GM23338 (cell line): ENCODE results near the gene LRRC3C. TPM values are rescaled to one million over a fixed set of nuclear protein-coding genes. Genes with fewer than 3 reads are reported as not detected.

Experiments used
- ATAC-seq: fragments of 200-7000 bp; cut with Tn5 transposase; 3 replicates; pipeline ENCODE4 v1.9.1; 2020
- DNase-seq: peaks from one replicate; pipeline ENCODE4 v3.0.0-alpha.2; 2015; ENCODE audit warnings: low spot score
- H2AFZ ChIP-seq: fragments of 200-600 bp; sonication (generic); 2 replicates; pipeline ENCODE4 v1.8.0; 2016; ENCODE audit warnings: antibody characterized with exemption, mild to moderate bottlenecking, moderate library complexity
- H3F3A ChIP-seq: fragments of 200-600 bp; sonication (generic); replicated peaks from 2 replicates; pipeline ENCODE4 v1.8.0; 2017; ENCODE audit warnings: antibody characterized with exemption, mixed run types, low read depth
- H3K27ac ChIP-seq: fragments of 200-600 bp; sonication (generic); 2 replicates; pipeline ENCODE4 v1.6.1; 2016; ENCODE audit warnings: low read depth
- H3K27me3 ChIP-seq: fragments of 200-600 bp; sonication (generic); 2 replicates; pipeline ENCODE4 v1.8.0; 2016; ENCODE audit warnings: mild to moderate bottlenecking, mixed run types, moderate library complexity; ENCODE audit not compliant: insufficient read depth
- H3K36me3 ChIP-seq: fragments of 200-600 bp; sonication (generic); 2 replicates; pipeline ENCODE4 v1.8.0; 2016; ENCODE audit warnings: mild to moderate bottlenecking; ENCODE audit not compliant: insufficient read depth
- H3K4me1 ChIP-seq: fragments of 200-600 bp; sonication (generic); 2 replicates; pipeline ENCODE4 v1.8.0; 2016; ENCODE audit warnings: mild to moderate bottlenecking, moderate library complexity; ENCODE audit not compliant: insufficient read depth
- H3K4me2 ChIP-seq: fragments of 200-600 bp; sonication (generic); 2 replicates; pipeline ENCODE4 v1.7.1; 2017; ENCODE audit warnings: mixed run types
- H3K4me3 ChIP-seq: fragments of 200-600 bp; sonication (generic); 2 replicates; pipeline ENCODE4 v1.6.1; 2016; ENCODE audit warnings: mixed run types
- H3K79me2 ChIP-seq: fragments of 200-600 bp; sonication (generic); replicated peaks from 2 replicates; pipeline ENCODE4 v1.8.0; 2017; ENCODE audit warnings: mild to moderate bottlenecking; ENCODE audit not compliant: insufficient read depth
- H3K9me2 ChIP-seq: fragments of 200-600 bp; sonication (generic); 2 replicates; pipeline ENCODE4 v1.8.0; 2017; ENCODE audit not compliant: insufficient read depth
- H4K20me1 ChIP-seq: fragments of 200-600 bp; sonication (generic); replicated peaks from 2 replicates; pipeline ENCODE4 v1.8.0; 2017; ENCODE audit warnings: mild to moderate bottlenecking; ENCODE audit not compliant: insufficient read depth
- H3K27ac Mint-ChIP-seq: 2 replicates; pipeline ENCODE4 v1.8.0; 2020; ENCODE audit warnings: inconsistent platforms, mild to moderate bottlenecking, moderate library complexity, mixed read lengths
- H3K27me3 Mint-ChIP-seq: 3 replicates; pipeline ENCODE4 v1.8.0; 2022; ENCODE audit warnings: low read depth, mild to moderate bottlenecking, moderate library complexity, mixed read lengths, inconsistent platforms; ENCODE audit not compliant: insufficient read depth, poor library complexity
- H3K36me3 Mint-ChIP-seq: 3 replicates; pipeline ENCODE4 v1.8.0; 2021; ENCODE audit warnings: low read depth, mild to moderate bottlenecking, inconsistent platforms, moderate library complexity, mixed read lengths
- H3K4me1 Mint-ChIP-seq: 3 replicates; pipeline ENCODE4 v1.8.0; 2020; ENCODE audit warnings: mild to moderate bottlenecking, inconsistent platforms, mixed read lengths
- H3K4me3 Mint-ChIP-seq: 3 replicates; pipeline ENCODE4 v1.8.0; 2021; ENCODE audit warnings: moderate library complexity, mild to moderate bottlenecking, inconsistent platforms, mixed read lengths
- H3K9me3 Mint-ChIP-seq: 3 replicates; pipeline ENCODE4 v1.8.0; 2020; ENCODE audit warnings: moderate library complexity, mild to moderate bottlenecking, inconsistent platforms, mixed read lengths
- CREB1 ChIP-seq: fragments of 250-450 bp; sonication (Bioruptor Pico); IDR thresholded peaks from 2 replicates; pipeline ENCODE4 v1.5.0; 2020; ENCODE audit warnings: low read depth, mild to moderate bottlenecking, moderate library complexity
- EZH2 ChIP-seq: fragments of 200-600 bp; sonication (generic); IDR thresholded peaks from one replicate; pipeline ENCODE4 v1.8.0; 2017; ENCODE audit warnings: antibody characterized with exemption, mild to moderate bottlenecking, low read depth; ENCODE audit not compliant: unreplicated experiment
- EZH2phosphoT487 ChIP-seq: fragments of 200-600 bp; sonication (generic); IDR thresholded peaks from one replicate; pipeline ENCODE4 v1.8.1; 2018; ENCODE audit warnings: antibody characterized with exemption; ENCODE audit not compliant: unreplicated experiment
- NANOG ChIP-seq: IDR thresholded peaks from 2 replicates; pipeline ENCODE4 v1.6.1; 2016; ENCODE audit warnings: antibody characterized with exemption, borderline replicate concordance
- POLR2AphosphoS5 ChIP-seq: IDR thresholded peaks from 2 replicates; pipeline ENCODE4 v1.6.1; 2016; ENCODE audit warnings: antibody characterized with exemption, low read depth
- STAT1 ChIP-seq: IDR thresholded peaks from one replicate; pipeline ENCODE4 v1.6.1; 2016; ENCODE audit warnings: antibody characterized with exemption; ENCODE audit not compliant: unreplicated experiment
- ZNF114 ChIP-seq: fragments of 250-450 bp; sonication (Bioruptor Pico); IDR thresholded peaks from 2 replicates; pipeline ENCODE4 v1.5.0; 2020; ENCODE audit warnings: mild to moderate bottlenecking, moderate library complexity
- polyA plus RNA-seq: library from polyadenylated mRNA; unstranded; fragments of >200 nt; fragmentation: Nextera tagmentation; extraction: Ambion mirVana; gene quantifications from 2 replicates; pipeline ENCODE4 v1.2.1, GENCODE V29; 2016
- total RNA-seq: library from RNA; depleted of rRNA; stranded (reverse); fragments of >200 nt; shearing (Covaris generic); gene quantifications from 2 replicates; pipeline ENCODE4 v1.2.3, GENCODE V29; 2014
- TF ChIP-seq, protein P1 (sequence below): fragments of 250-450 bp; sonication (Bioruptor Pico); IDR thresholded peaks from 2 replicates; pipeline ENCODE4 v1.5.0; 2020; ENCODE audit warnings: mild to moderate bottlenecking, moderate library complexity
- TF ChIP-seq, protein P2 (sequence below): IDR thresholded peaks from 2 replicates; pipeline ENCODE4 v1.6.1; 2016; ENCODE audit warnings: antibody characterized with exemption
- TF ChIP-seq, protein P3 (sequence below): IDR thresholded peaks from one replicate; pipeline ENCODE4 v1.6.1; 2018; ENCODE audit warnings: antibody characterized with exemption; ENCODE audit not compliant: unreplicated experiment

LRRC3C gene
- total and polyA plus RNA-seq, 2 experiments from 2014 or later = 0.24 TPM; not detected in 1

DNA sequence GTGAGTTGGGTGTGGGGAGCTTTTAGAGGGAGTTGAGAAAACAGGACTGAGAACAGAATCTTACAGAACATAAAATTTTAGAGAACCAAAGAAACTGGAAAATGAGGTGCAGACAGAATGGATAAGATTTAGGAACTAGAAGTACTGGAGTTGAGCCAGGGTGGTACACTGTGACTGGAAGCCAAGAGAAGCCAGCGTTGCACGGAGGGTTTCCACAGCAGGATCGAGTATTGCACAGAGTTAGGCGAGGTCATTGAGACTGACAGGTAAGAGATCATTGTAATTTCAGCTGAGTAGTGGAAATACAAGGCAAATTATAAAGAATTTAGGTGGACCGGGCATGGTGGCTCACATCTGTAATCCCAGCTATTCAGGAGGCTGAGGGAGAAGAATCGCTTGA, 41.8 kb downstream of the LRRC3C start (continued):
- TF ChIP-seq, protein P1, sequence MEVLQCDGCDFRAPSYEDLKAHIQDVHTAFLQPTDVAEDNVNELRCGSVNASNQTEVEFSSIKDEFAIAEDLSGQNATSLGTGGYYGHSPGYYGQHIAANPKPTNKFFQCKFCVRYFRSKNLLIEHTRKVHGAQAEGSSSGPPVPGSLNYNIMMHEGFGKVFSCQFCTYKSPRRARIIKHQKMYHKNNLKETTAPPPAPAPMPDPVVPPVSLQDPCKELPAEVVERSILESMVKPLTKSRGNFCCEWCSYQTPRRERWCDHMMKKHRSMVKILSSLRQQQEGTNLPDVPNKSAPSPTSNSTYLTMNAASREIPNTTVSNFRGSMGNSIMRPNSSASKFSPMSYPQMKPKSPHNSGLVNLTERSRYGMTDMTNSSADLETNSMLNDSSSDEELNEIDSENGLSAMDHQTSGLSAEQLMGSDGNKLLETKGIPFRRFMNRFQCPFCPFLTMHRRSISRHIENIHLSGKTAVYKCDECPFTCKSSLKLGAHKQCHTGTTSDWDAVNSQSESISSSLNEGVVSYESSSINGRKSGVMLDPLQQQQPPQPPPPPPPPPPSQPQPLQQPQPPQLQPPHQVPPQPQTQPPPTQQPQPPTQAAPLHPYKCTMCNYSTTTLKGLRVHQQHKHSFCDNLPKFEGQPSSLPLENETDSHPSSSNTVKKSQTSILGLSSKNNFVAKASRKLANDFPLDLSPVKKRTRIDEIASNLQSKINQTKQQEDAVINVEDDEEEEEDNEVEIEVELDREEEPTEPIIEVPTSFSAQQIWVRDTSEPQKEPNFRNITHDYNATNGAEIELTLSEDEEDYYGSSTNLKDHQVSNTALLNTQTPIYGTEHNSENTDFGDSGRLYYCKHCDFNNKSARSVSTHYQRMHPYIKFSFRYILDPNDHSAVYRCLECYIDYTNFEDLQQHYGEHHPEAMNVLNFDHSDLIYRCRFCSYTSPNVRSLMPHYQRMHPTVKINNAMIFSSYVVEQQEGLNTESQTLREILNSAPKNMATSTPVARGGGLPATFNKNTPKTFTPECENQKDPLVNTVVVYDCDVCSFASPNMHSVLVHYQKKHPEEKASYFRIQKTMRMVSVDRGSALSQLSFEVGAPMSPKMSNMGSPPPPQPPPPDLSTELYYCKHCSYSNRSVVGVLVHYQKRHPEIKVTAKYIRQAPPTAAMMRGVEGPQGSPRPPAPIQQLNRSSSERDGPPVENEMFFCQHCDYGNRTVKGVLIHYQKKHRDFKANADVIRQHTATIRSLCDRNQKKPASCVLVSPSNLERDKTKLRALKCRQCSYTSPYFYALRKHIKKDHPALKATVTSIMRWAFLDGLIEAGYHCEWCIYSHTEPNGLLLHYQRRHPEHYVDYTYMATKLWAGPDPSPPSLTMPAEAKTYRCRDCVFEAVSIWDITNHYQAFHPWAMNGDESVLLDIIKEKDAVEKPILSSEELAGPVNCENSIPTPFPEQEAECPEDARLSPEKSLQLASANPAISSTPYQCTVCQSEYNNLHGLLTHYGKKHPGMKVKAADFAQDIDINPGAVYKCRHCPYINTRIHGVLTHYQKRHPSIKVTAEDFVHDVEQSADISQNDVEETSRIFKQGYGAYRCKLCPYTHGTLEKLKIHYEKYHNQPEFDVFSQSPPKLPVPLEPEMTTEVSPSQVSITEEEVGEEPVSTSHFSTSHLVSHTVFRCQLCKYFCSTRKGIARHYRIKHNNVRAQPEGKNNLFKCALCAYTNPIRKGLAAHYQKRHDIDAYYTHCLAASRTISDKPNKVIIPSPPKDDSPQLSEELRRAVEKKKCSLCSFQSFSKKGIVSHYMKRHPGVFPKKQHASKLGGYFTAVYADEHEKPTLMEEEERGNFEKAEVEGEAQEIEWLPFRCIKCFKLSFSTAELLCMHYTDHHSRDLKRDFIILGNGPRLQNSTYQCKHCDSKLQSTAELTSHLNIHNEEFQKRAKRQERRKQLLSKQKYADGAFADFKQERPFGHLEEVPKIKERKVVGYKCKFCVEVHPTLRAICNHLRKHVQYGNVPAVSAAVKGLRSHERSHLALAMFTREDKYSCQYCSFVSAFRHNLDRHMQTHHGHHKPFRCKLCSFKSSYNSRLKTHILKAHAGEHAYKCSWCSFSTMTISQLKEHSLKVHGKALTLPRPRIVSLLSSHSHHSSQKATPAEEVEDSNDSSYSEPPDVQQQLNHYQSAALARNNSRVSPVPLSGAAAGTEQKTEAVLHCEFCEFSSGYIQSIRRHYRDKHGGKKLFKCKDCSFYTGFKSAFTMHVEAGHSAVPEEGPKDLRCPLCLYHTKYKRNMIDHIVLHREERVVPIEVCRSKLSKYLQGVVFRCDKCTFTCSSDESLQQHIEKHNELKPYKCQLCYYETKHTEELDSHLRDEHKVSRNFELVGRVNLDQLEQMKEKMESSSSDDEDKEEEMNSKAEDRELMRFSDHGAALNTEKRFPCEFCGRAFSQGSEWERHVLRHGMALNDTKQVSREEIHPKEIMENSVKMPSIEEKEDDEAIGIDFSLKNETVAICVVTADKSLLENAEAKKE (CRISPR knock-in tag) = no peak
- TF ChIP-seq EZH2 = no peak

DNA sequence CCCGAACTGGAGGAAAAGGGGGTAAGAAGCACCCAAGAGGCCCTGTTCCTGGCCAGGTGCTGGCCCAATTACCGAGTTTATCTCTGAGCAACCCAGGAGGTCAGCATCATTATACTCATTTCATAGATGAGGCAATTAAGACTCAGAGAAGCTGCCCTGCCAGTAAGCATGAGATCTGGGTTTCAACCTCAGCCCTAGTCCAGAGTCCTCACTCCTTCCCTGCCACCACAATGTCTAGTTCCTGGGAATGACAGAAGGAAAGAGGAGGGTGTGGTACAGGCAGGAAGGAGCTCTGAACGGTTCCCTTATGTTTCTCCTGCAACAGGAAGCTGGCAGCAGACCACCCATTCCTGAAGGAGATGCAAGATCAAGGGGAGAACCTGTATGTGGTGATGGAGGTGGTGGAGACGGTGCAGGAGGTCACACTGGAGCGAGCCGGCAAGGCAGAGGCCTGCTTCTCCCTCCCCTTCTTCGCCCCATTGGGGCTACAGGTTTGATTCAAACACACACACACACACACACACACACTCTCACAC, 42.7 kb downstream of the LRRC3C start:
- H3K27me3 Mint-ChIP-seq = peaks cover 10% of the 10 kb centered on the region
- DNase-seq (no peak), ATAC-seq (no peak)
- TF ChIP-seq, protein P2, sequence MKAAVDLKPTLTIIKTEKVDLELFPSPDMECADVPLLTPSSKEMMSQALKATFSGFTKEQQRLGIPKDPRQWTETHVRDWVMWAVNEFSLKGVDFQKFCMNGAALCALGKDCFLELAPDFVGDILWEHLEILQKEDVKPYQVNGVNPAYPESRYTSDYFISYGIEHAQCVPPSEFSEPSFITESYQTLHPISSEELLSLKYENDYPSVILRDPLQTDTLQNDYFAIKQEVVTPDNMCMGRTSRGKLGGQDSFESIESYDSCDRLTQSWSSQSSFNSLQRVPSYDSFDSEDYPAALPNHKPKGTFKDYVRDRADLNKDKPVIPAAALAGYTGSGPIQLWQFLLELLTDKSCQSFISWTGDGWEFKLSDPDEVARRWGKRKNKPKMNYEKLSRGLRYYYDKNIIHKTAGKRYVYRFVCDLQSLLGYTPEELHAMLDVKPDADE = no peak
- TF ChIP-seq STAT1 = no peak
- no peak for TF ChIP-seq EZH2
- TF ChIP-seq NANOG = no peak
- TF ChIP-seq EZH2phosphoT487 = no peak
- TF ChIP-seq CREB1 (CRISPR knock-in tag) = no peak
- no peak for TF ChIP-seq ZNF114 (CRISPR knock-in tag)
- no peak for TF ChIP-seq POLR2AphosphoS5
- TF ChIP-seq, protein P3, sequence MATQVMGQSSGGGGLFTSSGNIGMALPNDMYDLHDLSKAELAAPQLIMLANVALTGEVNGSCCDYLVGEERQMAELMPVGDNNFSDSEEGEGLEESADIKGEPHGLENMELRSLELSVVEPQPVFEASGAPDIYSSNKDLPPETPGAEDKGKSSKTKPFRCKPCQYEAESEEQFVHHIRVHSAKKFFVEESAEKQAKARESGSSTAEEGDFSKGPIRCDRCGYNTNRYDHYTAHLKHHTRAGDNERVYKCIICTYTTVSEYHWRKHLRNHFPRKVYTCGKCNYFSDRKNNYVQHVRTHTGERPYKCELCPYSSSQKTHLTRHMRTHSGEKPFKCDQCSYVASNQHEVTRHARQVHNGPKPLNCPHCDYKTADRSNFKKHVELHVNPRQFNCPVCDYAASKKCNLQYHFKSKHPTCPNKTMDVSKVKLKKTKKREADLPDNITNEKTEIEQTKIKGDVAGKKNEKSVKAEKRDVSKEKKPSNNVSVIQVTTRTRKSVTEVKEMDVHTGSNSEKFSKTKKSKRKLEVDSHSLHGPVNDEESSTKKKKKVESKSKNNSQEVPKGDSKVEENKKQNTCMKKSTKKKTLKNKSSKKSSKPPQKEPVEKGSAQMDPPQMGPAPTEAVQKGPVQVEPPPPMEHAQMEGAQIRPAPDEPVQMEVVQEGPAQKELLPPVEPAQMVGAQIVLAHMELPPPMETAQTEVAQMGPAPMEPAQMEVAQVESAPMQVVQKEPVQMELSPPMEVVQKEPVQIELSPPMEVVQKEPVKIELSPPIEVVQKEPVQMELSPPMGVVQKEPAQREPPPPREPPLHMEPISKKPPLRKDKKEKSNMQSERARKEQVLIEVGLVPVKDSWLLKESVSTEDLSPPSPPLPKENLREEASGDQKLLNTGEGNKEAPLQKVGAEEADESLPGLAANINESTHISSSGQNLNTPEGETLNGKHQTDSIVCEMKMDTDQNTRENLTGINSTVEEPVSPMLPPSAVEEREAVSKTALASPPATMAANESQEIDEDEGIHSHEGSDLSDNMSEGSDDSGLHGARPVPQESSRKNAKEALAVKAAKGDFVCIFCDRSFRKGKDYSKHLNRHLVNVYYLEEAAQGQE = no peak

More for the DNA sequence above, 42.7 kb downstream of the LRRC3C start:
- Mint-ChIP-seq H3K9me3 (no peaks in the 10 kb centered on the region), H3K4me3 (no peak overlapping the region), H3K27ac (no peak overlapping the region), H3K36me3 (no peaks in the 10 kb centered on the region), H3K4me1 (no peaks in the 10 kb centered on the region; the same call in 2 of the 3 replicates)
- Histone ChIP-seq H3K9me2 (no peaks in the 10 kb centered on the region), H4K20me1 (no peaks in the 10 kb centered on the region), H3K4me3 (no peak overlapping the region), H3K27me3 (no peaks in the 10 kb centered on the region; the same call in 1 of the 2 replicates), H3K36me3 (no peaks in the 10 kb centered on the region), H3K79me2 (no peaks in the 10 kb centered on the region), H3K4me1 (no peaks in the 10 kb centered on the region), H3K4me2 (no peak overlapping the region), H3F3A (no peaks in the 10 kb centered on the region), H2AFZ (no peak overlapping the region), H3K27ac (no peak overlapping the region)
